A549 (cell line): ENCODE results near the gene PKLR. TPM values are rescaled to one million over a fixed set of nuclear protein-coding genes. Genes with fewer than 3 reads are reported as not detected.
A peak's percentile ranks its signal among the peaks of the same experiment; 100 is the strongest.

Source experiments
- BCL3 ChIP-seq: fragments of >200 bp; sonication (Bioruptor Twin); formaldehyde crosslinking; IDR thresholded peaks from 3 replicates; pipeline ENCODE4 v1.6.1; 2016
- CBX2 ChIP-seq: fragments of 200-600 bp; sonication (generic); IDR thresholded peaks from 2 replicates; pipeline ENCODE4 v1.6.1; 2016; ENCODE audit warnings: low read depth, mild to moderate bottlenecking, borderline replicate concordance
- CEBPB ChIP-seq, 2 experiments: fragments of >200 bp in 1 of 2; sonication (Bioruptor Twin) in 1 of 2; formaldehyde crosslinking in 1 of 2; IDR thresholded peaks; 2 replicates each; pipeline ENCODE4 v1.6.1; 2012 to 2016
- CHD2 ChIP-seq: fragments of 150-350 bp; IDR thresholded peaks from 2 replicates; pipeline ENCODE4 v1.6.1; 2014; ENCODE audit warnings: low read length; ENCODE audit not compliant: partially characterized antibody
- EHF ChIP-seq: fragments of 250-450 bp; sonication (Bioruptor Pico); IDR thresholded peaks from 2 replicates; pipeline ENCODE4 v1.5.0; 2020; ENCODE audit warnings: mild to moderate bottlenecking
- ELK1 ChIP-seq: fragments of 150-350 bp; IDR thresholded peaks from 2 replicates; pipeline ENCODE4 v1.6.1; 2014; ENCODE audit warnings: low read depth, mild to moderate bottlenecking, low read length
- EP300 ChIP-seq, 2 experiments: fragments of >200 bp; sonication (Bioruptor Twin); formaldehyde crosslinking; IDR thresholded peaks; 2 replicates in 1 of 2; 3 replicates in 1 of 2; pipeline ENCODE4 v1.6.1; 2016 to 2017
- ESRRA ChIP-seq: fragments of 150-350 bp; IDR thresholded peaks from 2 replicates; pipeline ENCODE4 v1.6.1; 2014; ENCODE audit warnings: mild to moderate bottlenecking, low read length, borderline replicate concordance
- FOSB ChIP-seq: fragments of 250-450 bp; sonication (Bioruptor Pico); IDR thresholded peaks from 2 replicates; pipeline ENCODE4 v1.5.0; 2020; ENCODE audit warnings: mild to moderate bottlenecking, moderate library complexity
- FOSL2 ChIP-seq, 2 experiments: fragments of 450-650 bp in 1 of 2; fragments of >200 bp in 1 of 2; sonication (Bioruptor Twin) in 1 of 2; formaldehyde crosslinking; IDR thresholded peaks; 2 replicates each; pipeline versions ENCODE4 v1.5.0 to v1.6.1; 2016 to 2020; ENCODE audit warnings: mild to moderate bottlenecking in 1 of 2, moderate library complexity in 1 of 2
- FOXS1 ChIP-seq: fragments of 250-450 bp; sonication (Bioruptor Pico); IDR thresholded peaks from 2 replicates; pipeline ENCODE4 v1.5.0; 2020; ENCODE audit warnings: mild to moderate bottlenecking, moderate library complexity
- GATA3 ChIP-seq: IDR thresholded peaks from 2 replicates; pipeline ENCODE4 v1.6.1; 2012; ENCODE audit warnings: borderline replicate concordance
- HDAC2 ChIP-seq: fragments of 200-600 bp; sonication (generic); IDR thresholded peaks from 2 replicates; pipeline ENCODE4 v1.6.1; 2016
- HES2 ChIP-seq: fragments of >200 bp; sonication (Bioruptor Twin); formaldehyde crosslinking; IDR thresholded peaks from 2 replicates; pipeline ENCODE4 v1.6.1; 2016
- HEYL ChIP-seq: fragments of 250-450 bp; sonication (Bioruptor Pico); IDR thresholded peaks from 2 replicates; pipeline ENCODE4 v1.8.0; 2021; ENCODE audit warnings: mild to moderate bottlenecking, moderate library complexity
- HMGXB4 ChIP-seq: fragments of 250-450 bp; sonication (Bioruptor Pico); IDR thresholded peaks from 2 replicates; pipeline ENCODE4 v1.5.0; 2021; ENCODE audit warnings: mild to moderate bottlenecking, moderate library complexity, borderline replicate concordance
- HOXA7 ChIP-seq: fragments of 250-450 bp; sonication (Bioruptor Pico); IDR thresholded peaks from 2 replicates; pipeline ENCODE4 v1.5.0; 2020; ENCODE audit warnings: mild to moderate bottlenecking, moderate library complexity
- HOXB13 ChIP-seq: fragments of 250-450 bp; sonication (Bioruptor Pico); IDR thresholded peaks from 2 replicates; pipeline ENCODE4 v1.5.0; 2020; ENCODE audit warnings: low read depth, mild to moderate bottlenecking, moderate library complexity
- HOXB5 ChIP-seq: fragments of 250-450 bp; sonication (Bioruptor Pico); IDR thresholded peaks from 2 replicates; pipeline ENCODE4 v1.5.0; 2020; ENCODE audit warnings: mild to moderate bottlenecking, moderate library complexity
- JUN ChIP-seq, 2 experiments: fragments of >200 bp; sonication (Bioruptor Twin); formaldehyde crosslinking; IDR thresholded peaks; 2 replicates in 1 of 2; 3 replicates in 1 of 2; pipeline ENCODE4 v1.6.1; 2016 to 2017
- JUNB ChIP-seq: fragments of >200 bp; sonication (Bioruptor Twin); formaldehyde crosslinking; IDR thresholded peaks from 2 replicates; pipeline ENCODE4 v1.6.1; 2016
- KDM1A ChIP-seq: fragments of 200-600 bp; sonication (generic); IDR thresholded peaks from 2 replicates; pipeline ENCODE4 v1.6.1; 2016; ENCODE audit warnings: low read depth, mild to moderate bottlenecking
- KDM5A ChIP-seq: fragments of 200-600 bp; sonication (generic); IDR thresholded peaks from 2 replicates; pipeline ENCODE4 v1.6.1; 2016; ENCODE audit warnings: antibody characterized with exemption, mild to moderate bottlenecking
- MAX ChIP-seq: IDR thresholded peaks from 2 replicates; pipeline ENCODE4 v1.6.1; 2012
- NFE2L2 ChIP-seq: fragments of 150-350 bp; conservative IDR thresholded peaks from 2 replicates; pipeline ENCODE4 v1.6.1; 2014; ENCODE audit warnings: low read length
- PHF8 ChIP-seq: fragments of 200-600 bp; sonication (generic); IDR thresholded peaks from 2 replicates; pipeline ENCODE4 v1.6.1; 2016; ENCODE audit warnings: low read depth, mild to moderate bottlenecking, antibody characterized with exemption, moderate library complexity, borderline replicate concordance
- POLR2A ChIP-seq: IDR thresholded peaks from 2 replicates; pipeline ENCODE4 v1.6.1; 2012; ENCODE audit warnings: mild to moderate bottlenecking, low read length
- POLR2AphosphoS2 ChIP-seq: conservative IDR thresholded peaks from 2 replicates; pipeline ENCODE4 v1.6.1; 2012; ENCODE audit warnings: low read length, improper control_type of control experiment, inconsistent platforms
- RAD21 ChIP-seq, 2 experiments: fragments of >200 bp in 1 of 2; sonication (Bioruptor Twin) in 1 of 2; formaldehyde crosslinking in 1 of 2; IDR thresholded peaks in 1 of 2; conservative IDR thresholded peaks in 1 of 2; 2 replicates in 1 of 2; 3 replicates in 1 of 2; pipeline ENCODE4 v1.6.1; 2012 to 2018; ENCODE audit warnings: inconsistent platforms in 1 of 2
- RARB ChIP-seq: fragments of 250-450 bp; sonication (Bioruptor Pico); IDR thresholded peaks from 2 replicates; pipeline ENCODE4 v1.8.0; 2021; ENCODE audit warnings: mild to moderate bottlenecking, moderate library complexity
- RCOR1 ChIP-seq: fragments of 150-350 bp; IDR thresholded peaks from 2 replicates; pipeline ENCODE4 v1.6.1; 2014; ENCODE audit warnings: antibody characterized with exemption, low read length, low read depth
- REST ChIP-seq: fragments of 200-600 bp; sonication (generic); IDR thresholded peaks from 2 replicates; pipeline ENCODE4 v1.6.1; 2016; ENCODE audit warnings: antibody characterized with exemption, mild to moderate bottlenecking, moderate library complexity
- SMC3 ChIP-seq: fragments of >200 bp; sonication (Bioruptor Twin); formaldehyde crosslinking; IDR thresholded peaks from 3 replicates; pipeline ENCODE4 v1.6.1; 2018; ENCODE audit warnings: inconsistent platforms
- SREBF2 ChIP-seq: fragments of 450-650 bp; IDR thresholded peaks from 2 replicates; pipeline ENCODE4 v1.6.1; 2014; ENCODE audit warnings: mild to moderate bottlenecking, moderate library complexity
- ZC3H11A ChIP-seq: fragments of 450-650 bp; IDR thresholded peaks from 2 replicates; pipeline ENCODE4 v1.6.1; 2014; ENCODE audit warnings: antibody characterized with exemption, mild to moderate bottlenecking
- polyA plus RNA-seq, 4 experiments: library from polyadenylated mRNA; depleted of rRNA in 3 of 4; stranded (reverse); fragments of >200 nt; fragmentation: RNase III in 1 of 4; extraction: RNeasy Plus Mini Kit Qiagen cat#74134 plus additional on column Dnase treatment in 1 of 4; gene quantifications; 2 replicates in 3 of 4; 3 replicates in 1 of 4; pipeline ENCODE4 v1.2.3, GENCODE V29; 2011 to 2017

Gene PKLR
- polyA plus RNA-seq, 2 of the 4 experiments (the other 2 are of a cell fraction): 0.03 TPM; not detected in 1

GRCh38 chr1:155244368-155245162, 56.7 kb downstream of the PKLR start (continued):
- peak; percentile 45 for TF ChIP-seq REST
- TF ChIP-seq HEYL (CRISPR knock-in tag): no peak
- TF ChIP-seq FOSB: no peak
- TF ChIP-seq EP300 (IDR thresholded peaks at IDR 0.05): no peak
- no peak for TF ChIP-seq ZC3H11A
- 0 out of 2 replicates have a peak, but pooled peaks have one; percentile 34 for TF ChIP-seq ESRRA
- TF ChIP-seq RAD21 (conservative IDR thresholded peaks at IDR 0.05 in 1 of 2, IDR thresholded peaks at IDR 0.05 in 1 of 2): 0 out of 5 replicates have a peak, but pooled peaks of 1 of the 2 experiments have one; percentile 16
- TF ChIP-seq HDAC2: no peak
- TF ChIP-seq HOXB5 (CRISPR knock-in tag): peak; percentile 84; the same call in 1 of the 2 replicates
- no peak for TF ChIP-seq HOXB13 (CRISPR knock-in tag)
- no peak for TF ChIP-seq KDM5A
- TF ChIP-seq HMGXB4 (CRISPR knock-in tag): no peak; the same call in 1 of the 2 replicates
- TF ChIP-seq FOXS1 (CRISPR knock-in tag): 0 out of 2 replicates have a peak, but pooled peaks have one; percentile 40
- 0 out of 2 replicates have a peak, but pooled peaks have one; percentile 53 for TF ChIP-seq RARB
- TF ChIP-seq SREBF2: no peak
- peak; percentile 79 for TF ChIP-seq POLR2A
- TF ChIP-seq ELK1: no peak
- TF ChIP-seq PHF8: 0 out of 2 replicates have a peak, but pooled peaks have one; percentile 66
- TF ChIP-seq HOXA7: no peak
- TF ChIP-seq NFE2L2: no peak
- TF ChIP-seq CBX2: no peak
- no peak; the same call in 1 of the 2 replicates for TF ChIP-seq RCOR1
- peak in 1 of 2 experiments; percentile 55; a peak in 1 of 4 replicates for TF ChIP-seq CEBPB (IDR thresholded peaks at IDR 0.05)
- 0 out of 3 replicates have a peak, but pooled peaks have one; percentile 10 for TF ChIP-seq SMC3
- TF ChIP-seq JUN (IDR thresholded peaks at IDR 0.05): peak; percentile 76 to 86; a peak in 4 of 5 replicates
- TF ChIP-seq EHF (CRISPR knock-in tag): no peak
- peak; percentile 38; the same call in 1 of the 2 replicates for TF ChIP-seq GATA3
- TF ChIP-seq MAX: peak; percentile 99
- TF ChIP-seq POLR2AphosphoS2: no peak
- TF ChIP-seq FOSL2 (IDR thresholded peaks at IDR 0.05): no peak
- TF ChIP-seq FOSL2 (CRISPR knock-in tag; IDR thresholded peaks at IDR 0.05): peak; percentile 55
- peak; percentile 73 for TF ChIP-seq CHD2
- peak; percentile 85; the same call in 2 of the 3 replicates for TF ChIP-seq BCL3
- TF ChIP-seq JUNB: no peak; the same call in 1 of the 2 replicates
- TF ChIP-seq KDM1A: no peak
- no peak; the same call in 1 of the 2 replicates for TF ChIP-seq HES2
